Activated T-helper 2 cell treated with anti-CD3 and anti-CD28 coated beads, Interferon-gamma antibody, Interleukin-2, Interleukin-4, amounts not matched to agents 10 μg/mL and 5 μg/mL and 100 μg/mL, durations not matched to agents 14 hours and 24 hours and 36 hours (primary cell): ENCODE measurements around the gene PRMT1. TPM values are rescaled to one million over a fixed set of nuclear protein-coding genes. Genes with fewer than 3 reads are reported as not detected.

Experiments
- DNase-seq: peaks from one replicate; pipeline ENCODE4 v3.0.0; 2021; ENCODE audit warnings: low spot score
- H3K27ac Mint-ChIP-seq: one replicate; pipeline ENCODE4 v1.8.0; 2021; ENCODE audit warnings: mixed read lengths
- H3K27me3 Mint-ChIP-seq: one replicate; pipeline ENCODE4 v1.8.0; 2021; ENCODE audit warnings: low read depth, mixed read lengths
- H3K36me3 Mint-ChIP-seq: one replicate; pipeline ENCODE4 v1.8.0; 2021; ENCODE audit warnings: low read depth, mixed read lengths
- H3K4me1 Mint-ChIP-seq: one replicate; pipeline ENCODE4 v1.8.0; 2021; ENCODE audit warnings: low read depth, mixed read lengths
- H3K4me3 Mint-ChIP-seq: one replicate; pipeline ENCODE4 v1.8.0; 2021; ENCODE audit warnings: low read depth, mild to moderate bottlenecking, moderate library complexity, mixed read lengths
- H3K9me3 Mint-ChIP-seq: one replicate; pipeline ENCODE4 v1.8.0; 2021; ENCODE audit warnings: mixed read lengths
- intact Hi-C: fragments of 100-400 bp; cut with micrococcal nuclease; formaldehyde crosslinking; loops from one replicate; pipeline ENCODE4 v1.15.1; 2023
- total RNA-seq: library from RNA; stranded (reverse); gene quantifications from 2 replicates; pipeline ENCODE4 v1.2.3, GENCODE V29; 2022

The PRMT1 gene
- total RNA-seq, 1 donor from 2014 or later, result 431 TPM

GRCh38 chr19:49640113-49640898, 36.8 kb upstream of the PRMT1 start, which contains the start of gene RRAS:
Gene RRAS, minus strand, starts transcription at chr19:49640143. Its CDS starts 45 bp downstream, at chr19:49640098.
- peaks cover 47% of the 10 kb centered on the region for H3K4me1 Mint-ChIP-seq
- no peaks in the 10 kb centered on the region for H3K9me3 Mint-ChIP-seq

GRCh38 chr19:49641688-49642491, 35.2 kb upstream of the PRMT1 start, which contains the start of gene SCAF1:
Gene SCAF1, plus strand, starts transcription at chr19:49642209. Its CDS starts 2,818 bp downstream, at chr19:49645027.
- Mint-ChIP-seq H3K27me3 (peaks cover 1% of the 10 kb centered on the region), H3K9me3 (no peaks in the 10 kb centered on the region), H3K36me3 (peaks cover 28% of the 10 kb centered on the region), H3K4me3 (peak within 1 kb of the TSS; percentile 91), H3K27ac (peak within 1 kb of the TSS; percentile 97), H3K4me1 (peaks cover 47% of the 10 kb centered on the region)
- intact Hi-C loops, result loop anchor here (1.0 to 2.0 kb wide), 4 partner anchors 22 to 383 kb away; partner anchors contain the start of genes ATF5, NUP62 and VRK3
- DNase-seq, result peak; percentile 100

More at GRCh38 chr19:49640113-49640898, 36.8 kb upstream of the PRMT1 start, which contains the start of gene RRAS:
- Mint-ChIP-seq H3K27ac (peak within 1 kb of the TSS; percentile 97), H3K4me3 (peak within 1 kb of the TSS; percentile 91), H3K36me3 (peaks cover 12% of the 10 kb centered on the region), H3K27me3 (peaks cover 1% of the 10 kb centered on the region)
- DNase-seq, result peak; percentile 100
- intact Hi-C loops, result loop anchor here (1.0 to 2.0 kb wide), 4 partner anchors 47 to 288 kb away; partner anchors contain the start of genes ATF5 and NUP62

- DNase-seq, result no peak
- Mint-ChIP-seq H3K27ac (peak overlapping the region; percentile 92), H3K4me3 (peak overlapping the region; percentile 91), H3K4me1 (peaks cover 47% of the 10 kb centered on the region), H3K9me3 (no peaks in the 10 kb centered on the region), H3K27me3 (peaks cover 1% of the 10 kb centered on the region), H3K36me3 (peaks cover 35% of the 10 kb centered on the region)
- intact Hi-C loops, result loop anchor here (1.0 kb wide), 1 partner anchor 22 kb away; no protein-coding TSS in a partner anchor
Measured at GRCh38 chr19:49642492-49643035, 34.5 kb upstream of the PRMT1 start.

GRCh38 chr19:49643466-49643865, 33.6 kb upstream of the PRMT1 start:
- peaks cover 42% of the 10 kb centered on the region for H3K4me1 Mint-ChIP-seq
- H3K36me3 Mint-ChIP-seq, result peaks cover 35% of the 10 kb centered on the region
- peak overlapping the region; percentile 85 for H3K27ac Mint-ChIP-seq
- DNase-seq, result no peak
- intact Hi-C loops, result no loop called here
- H3K27me3 Mint-ChIP-seq, result no peaks in the 10 kb centered on the region
- no peaks in the 10 kb centered on the region for H3K9me3 Mint-ChIP-seq
- H3K4me3 Mint-ChIP-seq, result peak overlapping the region; percentile 91

GRCh38 chr19:49645592-49645991, 31.5 kb upstream of the PRMT1 start:
- Mint-ChIP-seq H3K27me3 (no peaks in the 10 kb centered on the region), H3K9me3 (no peaks in the 10 kb centered on the region), H3K27ac (no peak overlapping the region), H3K4me1 (peaks cover 29% of the 10 kb centered on the region), H3K36me3 (peaks cover 44% of the 10 kb centered on the region), H3K4me3 (no peak overlapping the region)
- DNase-seq, result no peak
- intact Hi-C loops, result no loop called here

- peaks cover 46% of the 10 kb centered on the region for H3K36me3 Mint-ChIP-seq
- H3K4me3 Mint-ChIP-seq, result no peak overlapping the region
- DNase-seq, result no peak
- H3K27ac Mint-ChIP-seq, result no peak overlapping the region
- intact Hi-C loops, result no loop called here
- peaks cover 25% of the 10 kb centered on the region for H3K4me1 Mint-ChIP-seq
- H3K27me3 Mint-ChIP-seq, result no peaks in the 10 kb centered on the region
- no peaks in the 10 kb centered on the region for H3K9me3 Mint-ChIP-seq
Measured at GRCh38 chr19:49645995-49646394, 31.1 kb upstream of the PRMT1 start.

- H3K4me1 Mint-ChIP-seq, result peaks cover 22% of the 10 kb centered on the region
Measured at GRCh38 chr19:49646586-49646985, 30.5 kb upstream of the PRMT1 start.

GRCh38 chr19:49651029-49651819, 25.8 kb upstream of the PRMT1 start:
- no peaks in the 10 kb centered on the region for H3K4me1 Mint-ChIP-seq
- no peak for DNase-seq

More at GRCh38 chr19:49646586-49646985, 30.5 kb upstream of the PRMT1 start:
- Mint-ChIP-seq H3K27ac (no peak overlapping the region), H3K27me3 (no peaks in the 10 kb centered on the region), H3K9me3 (no peaks in the 10 kb centered on the region), H3K36me3 (peaks cover 47% of the 10 kb centered on the region), H3K4me3 (no peak overlapping the region)
- intact Hi-C loops, result no loop called here
- no peak for DNase-seq

GRCh38 chr19:49651820-49652550, 25.1 kb upstream of the PRMT1 start:
- Mint-ChIP-seq H3K9me3 (no peaks in the 10 kb centered on the region), H3K36me3 (peaks cover 47% of the 10 kb centered on the region)

More at GRCh38 chr19:49651029-49651819, 25.8 kb upstream of the PRMT1 start:
- H3K4me3 Mint-ChIP-seq, result no peak overlapping the region
- peaks cover 47% of the 10 kb centered on the region for H3K36me3 Mint-ChIP-seq
- no peaks in the 10 kb centered on the region for H3K27me3 Mint-ChIP-seq
- intact Hi-C loops, result no loop called here
- H3K27ac Mint-ChIP-seq, result no peak overlapping the region
- no peaks in the 10 kb centered on the region for H3K9me3 Mint-ChIP-seq

GRCh38 chr19:49652551-49653465, 24.3 kb upstream of the PRMT1 start:
- Mint-ChIP-seq H3K36me3 (peaks cover 46% of the 10 kb centered on the region), H3K9me3 (no peaks in the 10 kb centered on the region), H3K4me3 (no peak overlapping the region), H3K27ac (no peak overlapping the region), H3K4me1 (no peaks in the 10 kb centered on the region), H3K27me3 (no peaks in the 10 kb centered on the region)
- no peak for DNase-seq
- intact Hi-C loops, result no loop called here

More at GRCh38 chr19:49651820-49652550, 25.1 kb upstream of the PRMT1 start:
- no peaks in the 10 kb centered on the region for H3K4me1 Mint-ChIP-seq
- intact Hi-C loops, result no loop called here
- DNase-seq, result no peak
- no peak overlapping the region for H3K27ac Mint-ChIP-seq
- H3K27me3 Mint-ChIP-seq, result no peaks in the 10 kb centered on the region
- H3K4me3 Mint-ChIP-seq, result no peak overlapping the region

GRCh38 chr19:49653466-49653806, 23.6 kb upstream of the PRMT1 start:
- no peaks in the 10 kb centered on the region for H3K27me3 Mint-ChIP-seq
- peaks cover 47% of the 10 kb centered on the region for H3K36me3 Mint-ChIP-seq
- no peak overlapping the region for H3K4me3 Mint-ChIP-seq
- no peaks in the 10 kb centered on the region for H3K4me1 Mint-ChIP-seq
- H3K27ac Mint-ChIP-seq, result no peak overlapping the region
- no peaks in the 10 kb centered on the region for H3K9me3 Mint-ChIP-seq
- intact Hi-C loops, result no loop called here
- DNase-seq, result no peak
